CD4-positive, alpha-beta T cell (primary cell): Measurements from ENCODE around the gene ACACB. TPM values are rescaled to one million over a fixed set of nuclear protein-coding genes. Genes with fewer than 3 reads are reported as not detected.

Experiments used
- ATAC-seq: fragments of 200-7000 bp; cut with Tn5 transposase; one replicate; pipeline ENCODE4 v1.10.0; 2022; ENCODE audit warnings: mild to moderate bottlenecking; ENCODE audit not compliant: poor library complexity
- CTCF ChIA-PET: fragments of 350-600 bp; sonication (Branson Sonifier 250); formaldehyde crosslinking; loops from one replicate; lab custom pipeline; 2021; ENCODE audit warnings: antibody characterized with exemption, inconsistent platforms; lab: Charles Lee
- POLR2A ChIA-PET: fragments of 350-600 bp; sonication (Branson Sonifier 250); formaldehyde crosslinking; loops from one replicate; lab custom pipeline; 2021; ENCODE audit warnings: antibody characterized with exemption, inconsistent platforms; lab: Charles Lee
- DNase-seq, 14 experiments: peaks; one replicate each; pipeline ENCODE4 v3.0.0-alpha.2; 2013 to 2020; ENCODE audit warnings: mixed read lengths in 2 of 14
- H3K27ac ChIP-seq, 2 donors: one replicate each; pipeline versions ENCODE4 v1.5.1 to v1.7.0; 2013; ENCODE audit warnings: low read length in 2 of 2, low read depth in 1 of 2, mild to moderate bottlenecking in 1 of 2
- H3K27me3 ChIP-seq, 2 experiments: 1 replicate in 1 of 2; 2 replicates in 1 of 2; pipeline versions ENCODE4 v1.6.1 to v1.7.0; 2013; ENCODE audit warnings: low read length in 2 of 2, control low read depth in 1 of 2, mild to moderate bottlenecking in 1 of 2, moderate library complexity in 1 of 2; ENCODE audit not compliant: insufficient read depth in 2 of 2, control insufficient read depth in 1 of 2
- H3K36me3 ChIP-seq: one replicate; pipeline ENCODE4 v1.6.1; 2013; ENCODE audit warnings: low read length, control low read depth; ENCODE audit not compliant: insufficient read depth
- H3K4me1 ChIP-seq: one replicate; pipeline ENCODE4 v1.6.1; 2013; ENCODE audit warnings: low read length, control low read depth; ENCODE audit not compliant: insufficient read depth
- H3K4me3 ChIP-seq: one replicate; pipeline ENCODE4 v1.5.1; 2013; ENCODE audit warnings: mild to moderate bottlenecking, low read length, moderate library complexity
- H3K9me3 ChIP-seq, 2 experiments: 1 replicate in 1 of 2; 2 replicates in 1 of 2; pipeline versions ENCODE4 v1.6.1 to v1.7.0; 2013; ENCODE audit warnings: low read length in 2 of 2, mild to moderate bottlenecking in 2 of 2, control low read depth in 1 of 2, moderate library complexity in 1 of 2; ENCODE audit not compliant: control insufficient read depth in 1 of 2, insufficient read depth in 1 of 2
- H3K27ac Mint-ChIP-seq: one replicate; pipeline ENCODE4 v1.8.0; 2020; ENCODE audit warnings: mixed read lengths
- H3K27me3 Mint-ChIP-seq: one replicate; pipeline ENCODE4 v1.8.0; 2021; ENCODE audit warnings: mixed read lengths
- H3K36me3 Mint-ChIP-seq: one replicate; pipeline ENCODE4 v1.8.0; 2021; ENCODE audit warnings: low read depth, mixed read lengths
- H3K4me1 Mint-ChIP-seq: one replicate; pipeline ENCODE4 v1.8.0; 2021; ENCODE audit warnings: low read depth, mixed read lengths
- H3K4me3 Mint-ChIP-seq: one replicate; pipeline ENCODE4 v1.8.0; 2020; ENCODE audit warnings: mild to moderate bottlenecking, mixed read lengths
- H3K9me3 Mint-ChIP-seq: one replicate; pipeline ENCODE4 v1.8.0; 2020; ENCODE audit warnings: mixed read lengths
- CTCF ChIP-seq: fragments of 200-600 bp; IDR thresholded peaks from one replicate; pipeline ENCODE4 v1.8.0; 2022; ENCODE audit warnings: antibody characterized with exemption, mild to moderate bottlenecking
- intact Hi-C, 2 experiments: fragments of 100-400 bp; cut with DNase I in 1 of 2; cut with micrococcal nuclease in 1 of 2; formaldehyde crosslinking; loops; one replicate each; pipeline versions ENCODE4 v1.15.1 to v1.9.0; 2023 to 2025; cut with DNase I, micrococcal nuclease
- total RNA-seq, 174 experiments: library from RNA in 2 of 174; stranded (reverse) in 2 of 174; gene quantifications; one replicate each; pipeline ENCODE4 v1.2.3 and lab custom pipeline; 2021 to 2026

Gene ACACB
- total RNA-seq, 2 experiments from 2014 or later, result 30.3 to 32.2 TPM

GRCh38 chr12:109276160-109276559, 159.8 kb downstream of the ACACB start:
- Histone ChIP-seq H3K27me3 (no peaks in the 10 kb centered on the region), H3K4me3 (no peak overlapping the region), H3K36me3 (no peaks in the 10 kb centered on the region), H3K4me1 (no peaks in the 10 kb centered on the region), H3K27ac (no peak overlapping the region), H3K9me3 (peaks cover 0 to 6% of the 10 kb centered on the region in 2 experiments)
- Mint-ChIP-seq H3K27me3 (peaks cover 9% of the 10 kb centered on the region), H3K4me1 (no peaks in the 10 kb centered on the region), H3K9me3 (peaks cover under 1% of the 10 kb centered on the region), H3K27ac (no peak overlapping the region), H3K36me3 (peaks cover 4% of the 10 kb centered on the region), H3K4me3 (no peak overlapping the region)
- ChIA-PET CTCF (interaction anchor here (0.6 kb wide), 1 partner anchor 103 kb away, joined by 4 read pairs; no protein-coding TSS in a partner anchor), POLR2A (no interaction called here)
- ATAC-seq (no peak), DNase-seq (no peak)
- TF ChIP-seq CTCF, result no peak
- intact Hi-C loops, result no loop called here

- TF ChIP-seq CTCF, result no peak
- intact Hi-C loops, result no loop called here
- H3K4me3 ChIP-seq, result no peak overlapping the region
- ChIA-PET CTCF (no interaction called here), POLR2A (no interaction called here)
- H3K4me3 Mint-ChIP-seq, result no peak overlapping the region
- no peaks in the 10 kb centered on the region for H3K36me3 ChIP-seq
- H3K4me1 Mint-ChIP-seq, result no peaks in the 10 kb centered on the region
- ATAC-seq (no peak), DNase-seq (no peak)
- H3K27ac ChIP-seq, result no peak overlapping the region
- peaks cover 9% of the 10 kb centered on the region for H3K27me3 Mint-ChIP-seq
- H3K9me3 Mint-ChIP-seq, result no peaks in the 10 kb centered on the region
- H3K27me3 ChIP-seq, result no peaks in the 10 kb centered on the region
- H3K27ac Mint-ChIP-seq, result no peak overlapping the region
- H3K36me3 Mint-ChIP-seq, result no peaks in the 10 kb centered on the region
- H3K9me3 ChIP-seq, result peaks cover 0 to 4% of the 10 kb centered on the region in 2 experiments
- H3K4me1 ChIP-seq, result no peaks in the 10 kb centered on the region
Measured at GRCh38 chr12:109277255-109277898, 161.0 kb downstream of the ACACB start.

- no peak overlapping the region for H3K27ac ChIP-seq
- Mint-ChIP-seq H3K36me3 (no peaks in the 10 kb centered on the region), H3K9me3 (no peaks in the 10 kb centered on the region), H3K4me3 (no peak overlapping the region), H3K27ac (no peak overlapping the region), H3K4me1 (no peaks in the 10 kb centered on the region), H3K27me3 (peaks cover 9% of the 10 kb centered on the region)
- H3K9me3 ChIP-seq, result peaks cover 0 to 4% of the 10 kb centered on the region in 2 experiments
- intact Hi-C loops, result no loop called here
- no peaks in the 10 kb centered on the region for H3K4me1 ChIP-seq
- ChIA-PET CTCF (no interaction called here), POLR2A (no interaction called here)
- DNase-seq (no peak), ATAC-seq (no peak)
- H3K27me3 ChIP-seq, result no peaks in the 10 kb centered on the region
- no peak for TF ChIP-seq CTCF
- H3K4me3 ChIP-seq, result no peak overlapping the region
- H3K36me3 ChIP-seq, result no peaks in the 10 kb centered on the region
Measured at GRCh38 chr12:109277899-109278762, 161.7 kb downstream of the ACACB start.
